Inferior parietal cortex (tissue), 1 donor: ENCODE data around the gene OR4C11.

ENCODE experiments used
- DNase-seq: peaks from one replicate; pipeline ENCODE4 v3.0.0-alpha.2; 2016; ENCODE audit errors: extremely low spot score

OR4C11 gene

GRCh38 chr11:55607545-55607944 lies at the start of gene OR4C11:
Gene OR4C11 (minus strand): TSS chr11:55607645. CDS start chr11:55604373, 3,272 bp downstream.
- DNase-seq: no peak

GRCh38 chr11:55655096-55655495 lies 47.7 kb upstream of the OR4C11 start:
- DNase-seq: no peak

DNA sequence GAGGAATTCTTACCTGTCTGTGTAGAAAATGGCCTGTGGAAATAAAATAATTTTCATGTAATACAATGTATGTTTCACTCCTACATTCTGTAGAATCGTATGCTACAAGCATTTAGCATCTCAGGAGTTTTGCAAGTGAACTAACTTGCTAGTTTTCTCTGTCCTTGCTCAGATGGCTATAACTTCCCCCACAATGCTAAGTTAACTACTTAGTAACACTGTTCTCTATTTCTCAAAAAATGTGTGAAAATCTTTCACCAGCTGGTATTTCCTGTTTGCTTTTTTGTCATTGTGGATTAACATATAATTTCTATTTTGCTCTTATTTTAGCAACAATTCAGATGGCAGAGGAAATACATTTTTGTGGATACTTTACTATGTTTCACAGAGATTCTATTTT lies 45.1 kb upstream of the OR4C11 start:
- DNase-seq: no peak

GRCh38 chr11:55648027-55648426 lies 40.6 kb upstream of the OR4C11 start, which contains the start of gene OR4S2:
Gene OR4S2 (plus strand): TSS chr11:55648327. CDS start chr11:55650904, 2,577 bp downstream.
- no peak for DNase-seq

DNA sequence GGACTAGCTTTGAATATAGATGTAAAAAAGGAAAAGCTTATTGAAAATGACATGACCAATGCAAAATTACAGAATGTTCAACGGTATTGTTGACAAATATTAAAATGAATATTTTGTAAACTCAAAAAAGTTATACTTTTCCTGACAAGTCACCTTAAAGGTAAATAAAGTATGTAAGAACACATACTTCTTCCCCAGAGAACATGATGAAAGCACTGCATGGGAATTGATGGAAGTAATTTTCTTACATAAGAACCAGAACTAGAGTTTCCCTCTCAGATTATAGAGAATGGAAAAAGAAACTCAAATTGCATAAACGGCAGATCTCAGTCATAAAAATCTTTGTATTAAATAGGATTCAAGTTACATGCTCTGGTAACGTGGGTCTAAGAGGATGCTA lies 27.4 kb upstream of the OR4C11 start, which contains the start of gene OR4P4:
OR4P4 (plus strand) TSS at position 301 of the 400 bp plus-strand sequence.
- no peak for DNase-seq

- no peak for DNase-seq
Measured at GRCh38 chr11:55624531-55624930, 17.1 kb upstream of the OR4C11 start.

GRCh38 chr11:55572548-55572947 lies 34.9 kb downstream of the OR4C11 start:
- no peak for DNase-seq

DNA sequence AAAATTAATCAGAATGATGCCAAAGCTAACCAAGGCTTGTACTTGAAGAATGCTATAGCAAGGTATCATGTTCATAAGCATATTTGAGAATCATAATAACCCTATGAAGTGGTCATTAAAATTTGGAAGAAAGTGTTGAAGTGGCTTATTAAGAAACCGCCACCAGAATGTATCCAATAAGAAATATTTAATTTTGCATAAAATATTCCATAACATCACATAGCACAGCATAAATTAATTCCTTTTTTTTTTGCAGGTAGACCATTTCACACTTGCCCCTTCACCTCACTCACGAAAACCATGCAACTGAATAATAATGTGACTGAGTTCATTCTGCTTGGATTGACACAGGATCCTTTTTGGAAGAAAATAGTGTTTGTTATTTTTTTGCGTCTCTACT lies 35.6 kb downstream of the OR4C11 start, which contains the start of gene OR4C16:
OR4C16 (plus strand) TSS at position 301 of the 400 bp plus-strand sequence; CDS start at position 301, 0 bp downstream.
- DNase-seq: no peak

DNA sequence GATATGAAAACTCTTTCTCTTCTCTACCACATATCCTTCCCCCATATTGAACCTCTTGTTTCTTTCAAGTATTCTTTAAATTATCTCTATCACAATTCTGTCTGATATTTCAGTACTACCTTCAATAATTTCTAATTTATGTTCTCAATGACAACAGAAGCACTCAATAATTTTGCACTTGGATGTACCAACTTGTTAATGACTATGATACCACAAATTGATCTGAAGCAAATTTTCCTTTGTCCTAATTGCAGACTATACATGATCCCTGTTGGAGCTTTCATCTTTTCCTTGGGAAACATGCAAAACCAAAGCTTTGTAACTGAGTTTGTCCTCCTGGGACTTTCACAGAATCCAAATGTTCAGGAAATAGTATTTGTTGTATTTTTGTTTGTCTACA lies 53.3 kb downstream of the OR4C11 start, which contains the start of gene OR4C15:
OR4C15 (plus strand) TSS at position 301 of the 400 bp plus-strand sequence; CDS start at position 301, 0 bp downstream.
- no peak for DNase-seq
